Measurements from ENCODE around the gene BIN1.

Gene BIN1

GRCh38 chr2:127075821-127076220 lies 31.1 kb downstream of the BIN1 start:
- TF ChIP-seq CTCF (IDR thresholded peaks at IDR 0.05; ENCODE audit: extremely low read depth, insufficient read depth, missing control alignments) = no peak
- in situ Hi-C loops (cut with MboI; ENCODE audit: low pct_unique_long_range_greater_than_20kb, low sequenced_read_pairs, unreplicated experiment) = no loop called here
- DNase-seq (ENCODE audit: low spot score) = no peak

GRCh38 chr2:127074936-127075335 lies 32.0 kb downstream of the BIN1 start:
- in situ Hi-C loops (cut with MboI; ENCODE audit: low pct_unique_long_range_greater_than_20kb, low sequenced_read_pairs, unreplicated experiment) = no loop called here
- no peak for TF ChIP-seq CTCF (IDR thresholded peaks at IDR 0.05; ENCODE audit: extremely low read depth, insufficient read depth, missing control alignments)
- no peak for DNase-seq (ENCODE audit: low spot score)

- no peak for DNase-seq (ENCODE audit: low spot score)
- TF ChIP-seq CTCF (IDR thresholded peaks at IDR 0.05; ENCODE audit: extremely low read depth, insufficient read depth, missing control alignments) = no peak
- in situ Hi-C loops (cut with MboI; ENCODE audit: low pct_unique_long_range_greater_than_20kb, low sequenced_read_pairs, unreplicated experiment) = no loop called here
Observed at GRCh38 chr2:127074358-127074757, 32.6 kb downstream of the BIN1 start.

- in situ Hi-C loops (cut with MboI; ENCODE audit: low pct_unique_long_range_greater_than_20kb, low sequenced_read_pairs, unreplicated experiment) = no loop called here
- no peak for DNase-seq (ENCODE audit: low spot score)
- TF ChIP-seq CTCF (IDR thresholded peaks at IDR 0.05; ENCODE audit: extremely low read depth, insufficient read depth, missing control alignments) = no peak
Observed at GRCh38 chr2:127072970-127073369, 34.0 kb downstream of the BIN1 start.

GRCh38 chr2:127072396-127072795 lies 34.6 kb downstream of the BIN1 start:
- TF ChIP-seq CTCF (IDR thresholded peaks at IDR 0.05; ENCODE audit: extremely low read depth, insufficient read depth, missing control alignments) = no peak
- no peak for DNase-seq (ENCODE audit: low spot score)
- in situ Hi-C loops (cut with MboI; ENCODE audit: low pct_unique_long_range_greater_than_20kb, low sequenced_read_pairs, unreplicated experiment) = no loop called here

GRCh38 chr2:127071901-127072328 lies 35.0 kb downstream of the BIN1 start:
- no peak for TF ChIP-seq CTCF (IDR thresholded peaks at IDR 0.05; ENCODE audit: extremely low read depth, insufficient read depth, missing control alignments)
- in situ Hi-C loops (cut with MboI; ENCODE audit: low pct_unique_long_range_greater_than_20kb, low sequenced_read_pairs, unreplicated experiment) = no loop called here

GRCh38 chr2:127070221-127070620 lies 36.7 kb downstream of the BIN1 start:
- TF ChIP-seq CTCF (IDR thresholded peaks at IDR 0.05; ENCODE audit: extremely low read depth, insufficient read depth, missing control alignments) = no peak
- in situ Hi-C loops (cut with MboI; ENCODE audit: low pct_unique_long_range_greater_than_20kb, low sequenced_read_pairs, unreplicated experiment) = no loop called here
- DNase-seq (ENCODE audit: low spot score) = no peak

More at GRCh38 chr2:127071901-127072328, 35.0 kb downstream of the BIN1 start:
- DNase-seq (ENCODE audit: low spot score) = no peak
